Thymus (tissue), 11 donors: ENCODE data around the gene PLCL1. TPM values are rescaled to one million over a fixed set of nuclear protein-coding genes. Genes with fewer than 3 reads are reported as not detected.

Source experiments
- DNase-seq, 9 donors: peaks; one replicate each; pipeline ENCODE4 v3.0.0-alpha.2; 2013; ENCODE audit warnings: low spot score in 9 of 9, low read depth in 6 of 9, missing footprints in 1 of 9
- H3K27ac ChIP-seq, 2 donors: one replicate each; pipeline ENCODE4 v1.5.1; 2013; ENCODE audit warnings: control low read depth in 1 of 2, low read depth in 1 of 2, low read length in 1 of 2, mild to moderate bottlenecking in 1 of 2, moderate library complexity in 1 of 2
- H3K27me3 ChIP-seq, 2 donors: one replicate each; pipeline ENCODE4 v1.5.1; 2013; ENCODE audit warnings: low read length in 1 of 2; ENCODE audit not compliant: control insufficient read depth in 2 of 2, insufficient read depth in 1 of 2
- H3K36me3 ChIP-seq, 2 donors: one replicate each; pipeline ENCODE4 v1.5.1; 2013; ENCODE audit warnings: low read length in 1 of 2, mild to moderate bottlenecking in 1 of 2, moderate library complexity in 1 of 2; ENCODE audit not compliant: control insufficient read depth in 2 of 2, insufficient read depth in 2 of 2
- H3K4me1 ChIP-seq, 2 donors: one replicate each; pipeline ENCODE4 v1.5.1; 2013; ENCODE audit warnings: low read length in 2 of 2; ENCODE audit not compliant: control insufficient read depth in 2 of 2, insufficient read depth in 2 of 2
- H3K4me3 ChIP-seq, 2 donors: one replicate each; pipeline ENCODE4 v1.5.1; 2013; ENCODE audit warnings: low read length in 2 of 2, control low read depth in 1 of 2, mild to moderate bottlenecking in 1 of 2
- H3K9me3 ChIP-seq, 2 donors: one replicate each; pipeline ENCODE4 v1.5.1; 2013; ENCODE audit warnings: low read length in 1 of 2, mild to moderate bottlenecking in 1 of 2; ENCODE audit not compliant: control insufficient read depth in 2 of 2, insufficient read depth in 1 of 2
- WGBS: extraction: QIAGEN DNeasy Blood & Tissue Kit; methylation state at CpG from one replicate; pipeline ENCODE4 v1.1.7; 2013; 5-methylcytosine and 5-hydroxymethylcytosine counted together
- polyA plus RNA-seq: library from polyadenylated mRNA; stranded (reverse); fragments of 200-250 nt; gene quantifications from one replicate; pipeline ENCODE4 v1.2.3, GENCODE V29; 2013
- total RNA-seq: library from RNA; stranded (reverse); fragments of 120-200 nt; gene quantifications from one replicate; pipeline ENCODE4 v1.2.4, GENCODE V29; 2013
- donor health status: healthy.

Gene PLCL1
- total and polyA plus RNA-seq, 2 donors, result 7.8 to 16.5 TPM

DNA sequence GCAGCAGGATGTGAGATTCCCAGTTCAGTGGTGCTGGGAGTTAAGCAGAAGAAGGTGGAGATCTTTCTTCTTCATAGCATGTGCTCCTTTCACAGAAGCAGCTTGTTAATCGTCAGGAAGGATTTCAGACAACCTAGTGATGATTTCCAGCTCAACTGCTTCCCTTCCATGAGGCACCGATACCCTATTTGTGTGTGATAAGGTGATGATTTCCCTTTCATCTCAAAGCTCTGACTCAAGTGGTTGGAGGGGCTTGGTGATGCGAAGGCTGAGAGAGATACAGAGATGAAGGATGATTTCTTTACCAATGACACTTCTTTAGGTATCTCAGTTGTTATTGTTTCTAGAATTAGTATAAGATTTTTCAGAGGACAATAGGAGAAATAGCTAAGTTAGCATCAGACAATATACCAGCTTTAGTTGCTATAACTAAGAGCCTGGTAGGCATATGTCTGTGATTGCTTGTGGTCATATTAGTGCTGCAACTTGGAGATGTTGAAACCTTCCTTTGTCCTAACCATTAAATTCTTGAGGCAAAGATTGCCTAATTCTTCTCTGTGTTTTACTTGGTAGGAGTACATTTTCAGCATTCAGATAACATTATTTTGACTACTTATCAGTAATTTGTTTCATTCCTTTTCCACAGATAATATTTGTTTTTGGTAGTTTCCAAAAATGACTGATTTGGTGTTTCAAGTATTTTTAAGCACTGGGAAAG, 111.3 kb downstream of the PLCL1 start:
- 81% methylated on average over 3 of the region's 3 CpGs for WGBS
- no peak for DNase-seq
- H3K9me3 ChIP-seq, result no peaks in the 10 kb centered on the region
- H3K36me3 ChIP-seq, result peaks cover 0 to 4% of the 10 kb centered on the region in 2 donors
- H3K27ac ChIP-seq, result no peak overlapping the region
- no peak overlapping the region for H3K4me3 ChIP-seq
- no peaks in the 10 kb centered on the region for H3K27me3 ChIP-seq
- peaks cover 0 to 4% of the 10 kb centered on the region in 2 donors for H3K4me1 ChIP-seq

DNA sequence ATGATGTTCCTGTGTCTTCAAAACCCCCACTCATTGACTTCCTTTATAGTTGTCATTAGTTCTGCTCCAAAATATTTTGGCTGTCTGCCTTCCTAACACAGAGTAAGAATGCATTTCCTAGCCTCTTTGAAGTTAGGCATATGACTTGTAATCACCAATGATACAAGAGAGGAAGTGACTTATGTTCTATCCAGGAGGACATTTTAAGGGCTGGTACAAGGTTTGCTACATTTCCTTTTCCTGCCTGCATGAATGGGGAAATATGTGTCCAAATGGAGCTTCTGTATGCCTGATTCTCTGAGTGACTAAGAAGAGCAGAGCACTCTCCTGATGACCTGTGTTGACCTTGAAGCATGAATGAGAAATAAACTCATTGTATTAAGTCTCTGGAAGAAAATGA, 115.1 kb downstream of the PLCL1 start:
- no peak for DNase-seq
- Histone ChIP-seq H3K4me3 (no peak overlapping the region), H3K9me3 (no peaks in the 10 kb centered on the region), H3K27me3 (no peaks in the 10 kb centered on the region), H3K27ac (no peak overlapping the region), H3K4me1 (peaks cover 0 to 4% of the 10 kb centered on the region in 2 donors), H3K36me3 (peaks cover 0 to 2% of the 10 kb centered on the region in 2 donors)

DNA sequence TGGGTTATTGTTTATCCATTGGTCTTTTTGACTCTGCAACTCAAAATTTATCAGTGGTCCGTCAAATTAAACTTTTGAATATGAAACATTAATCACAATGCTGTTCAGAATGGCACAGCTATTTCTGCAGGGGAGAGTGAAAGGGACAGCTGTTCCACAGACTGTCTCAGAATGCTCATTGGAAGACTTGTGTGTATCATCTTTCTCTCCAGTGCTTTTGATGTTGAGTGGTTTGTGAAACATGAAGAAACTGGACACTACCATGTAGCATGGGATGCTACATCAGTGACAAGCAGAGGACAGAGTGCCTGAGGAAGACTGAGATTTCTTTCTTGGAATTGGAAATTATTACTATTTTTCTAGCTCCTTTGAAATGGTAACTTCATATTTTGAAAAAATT, 115.7 kb downstream of the PLCL1 start:
- Histone ChIP-seq H3K9me3 (no peaks in the 10 kb centered on the region), H3K4me3 (no peak overlapping the region), H3K27me3 (no peaks in the 10 kb centered on the region), H3K4me1 (peaks cover 0 to 4% of the 10 kb centered on the region in 2 donors), H3K27ac (no peak overlapping the region), H3K36me3 (no peaks in the 10 kb centered on the region)
- DNase-seq, result no peak
- 92% methylated on average over 1 of the region's 1 CpG for WGBS

DNA sequence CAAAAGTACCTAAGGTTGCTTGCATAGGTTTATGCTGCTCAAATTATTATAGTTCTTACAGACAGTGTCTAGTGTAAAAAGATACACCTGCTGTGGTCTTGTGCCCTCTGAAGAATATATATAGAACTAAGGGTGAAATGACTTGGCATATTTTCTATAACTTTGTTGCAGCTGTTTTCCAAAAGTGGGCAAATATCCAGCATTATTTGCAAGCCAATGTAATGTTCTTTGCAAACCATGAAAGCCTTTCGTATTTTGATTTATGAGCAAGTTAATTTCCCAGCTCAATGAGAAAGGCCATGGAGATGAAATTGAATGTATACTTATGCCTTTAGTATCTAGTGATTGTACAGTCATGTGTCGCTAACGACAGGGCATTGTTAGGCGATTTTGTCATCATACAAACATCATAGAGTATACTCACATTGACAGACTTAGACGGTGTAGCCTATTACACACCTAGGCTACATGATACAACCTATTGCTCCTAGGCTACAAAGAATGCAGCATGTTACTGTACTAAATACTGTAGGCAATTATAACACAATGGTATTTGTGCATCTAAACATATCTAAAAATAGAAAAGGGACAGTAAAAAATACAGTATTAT, 116.3 kb downstream of the PLCL1 start:
- no peaks in the 10 kb centered on the region for H3K9me3 ChIP-seq
- no peak overlapping the region for H3K27ac ChIP-seq
- no peak overlapping the region for H3K4me3 ChIP-seq
- H3K27me3 ChIP-seq, result no peaks in the 10 kb centered on the region
- DNase-seq, result no peak
- H3K4me1 ChIP-seq, result peaks cover 0 to under 1% of the 10 kb centered on the region in 2 donors
- no peaks in the 10 kb centered on the region for H3K36me3 ChIP-seq
- 96% methylated on average over 5 of the region's 5 CpGs for WGBS

DNA sequence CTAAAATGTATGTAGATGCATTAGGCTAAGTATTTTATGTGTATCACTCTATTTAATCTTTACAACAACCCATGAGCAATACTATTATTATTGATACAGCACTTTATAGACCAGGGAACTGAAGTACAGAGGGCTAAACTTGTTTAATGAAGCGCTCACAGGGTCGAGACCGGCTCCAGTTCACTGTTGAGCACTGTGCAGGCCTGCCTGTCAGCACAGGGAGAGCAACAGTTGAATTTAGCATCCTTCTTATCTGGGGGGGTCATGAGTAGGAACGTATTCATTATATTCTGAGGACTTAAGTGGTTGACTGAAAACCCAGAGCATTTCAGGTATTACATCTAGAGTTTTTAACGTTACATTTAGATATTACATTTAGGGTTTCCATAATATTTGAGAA, 120.1 kb downstream of the PLCL1 start:
- no peak for DNase-seq
- Histone ChIP-seq H3K36me3 (peaks cover 0 to 3% of the 10 kb centered on the region in 2 donors), H3K4me1 (peaks cover 0 to 2% of the 10 kb centered on the region in 2 donors), H3K27ac (no peak overlapping the region), H3K4me3 (no peak overlapping the region), H3K9me3 (no peaks in the 10 kb centered on the region), H3K27me3 (no peaks in the 10 kb centered on the region)
- 97% methylated on average over 5 of the region's 5 CpGs for WGBS

DNA sequence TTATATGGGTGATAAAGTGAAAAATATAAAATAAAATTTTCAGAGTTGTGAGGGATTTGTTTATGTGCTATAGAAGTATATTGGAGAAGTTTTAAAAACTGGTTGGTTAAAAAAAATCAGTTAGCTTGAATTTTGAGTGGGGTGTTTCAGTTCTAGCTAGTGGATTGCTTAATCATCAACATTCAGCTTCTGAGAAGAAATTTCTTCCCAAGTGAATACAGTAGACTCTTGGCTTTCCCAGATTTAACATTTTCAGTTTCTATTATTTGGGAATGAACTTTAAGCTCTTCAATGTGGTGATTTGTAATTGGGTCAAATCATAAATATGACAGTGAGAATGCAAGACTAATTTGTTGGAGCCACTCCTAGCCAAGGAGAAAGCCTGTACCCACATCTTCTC, 120.8 kb downstream of the PLCL1 start:
- no peak for DNase-seq
- no peak overlapping the region for H3K27ac ChIP-seq
- no peak overlapping the region for H3K4me3 ChIP-seq
- H3K36me3 ChIP-seq, result peaks cover 0 to 3% of the 10 kb centered on the region in 2 donors
- H3K4me1 ChIP-seq, result peaks cover 0 to 2% of the 10 kb centered on the region in 2 donors
- no peaks in the 10 kb centered on the region for H3K27me3 ChIP-seq
- H3K9me3 ChIP-seq, result no peaks in the 10 kb centered on the region

DNA sequence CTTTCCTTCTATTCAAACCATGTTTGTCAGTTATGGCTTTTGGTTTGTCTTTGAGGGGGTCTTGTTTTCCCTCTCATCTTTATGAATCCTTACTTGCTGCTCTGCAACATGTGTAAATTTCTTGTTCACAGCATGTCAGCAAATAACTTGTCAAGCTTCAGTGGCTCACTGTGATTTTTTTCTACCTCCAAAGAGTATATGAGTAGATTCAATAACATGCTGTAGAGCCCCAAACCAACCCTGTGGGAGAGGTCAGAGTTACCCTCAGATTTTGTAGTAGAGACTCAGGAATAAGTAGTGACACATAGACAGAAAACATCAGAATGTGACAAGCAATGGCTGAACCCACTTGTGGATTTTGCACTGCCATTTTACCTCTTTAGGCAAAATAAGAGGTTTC, 121.6 kb downstream of the PLCL1 start:
- Histone ChIP-seq H3K9me3 (no peaks in the 10 kb centered on the region), H3K4me1 (peaks cover 0 to 2% of the 10 kb centered on the region in 2 donors)
- no peak for DNase-seq

DNA sequence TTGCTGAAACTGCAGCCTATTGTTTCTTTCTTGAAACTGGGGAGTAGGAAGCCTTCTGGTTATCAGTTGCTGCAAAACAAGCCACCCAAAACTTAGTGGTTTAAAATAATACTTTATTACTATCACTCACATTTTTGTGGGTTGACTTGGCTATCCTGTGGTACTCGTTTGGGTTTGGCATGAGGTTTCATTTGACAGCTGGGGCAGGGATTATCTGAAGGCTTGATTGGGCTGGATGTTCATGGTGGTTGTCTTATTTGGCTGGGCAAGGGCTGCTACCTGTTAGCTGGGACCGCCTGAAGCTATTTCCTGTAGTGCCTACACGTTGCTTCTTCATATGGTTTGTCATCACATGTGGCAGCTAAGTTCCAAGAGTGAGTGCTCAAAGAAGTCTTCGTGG, 122.3 kb downstream of the PLCL1 start:
- Histone ChIP-seq H3K27me3 (no peaks in the 10 kb centered on the region), H3K4me1 (peaks cover 0 to 2% of the 10 kb centered on the region in 2 donors), H3K9me3 (no peaks in the 10 kb centered on the region), H3K27ac (no peak overlapping the region), H3K36me3 (peaks cover 0 to 3% of the 10 kb centered on the region in 2 donors), H3K4me3 (no peak overlapping the region)
- WGBS, result 78% methylated on average over 4 of the region's 4 CpGs
- DNase-seq, result no peak

More for the DNA sequence above, 121.6 kb downstream of the PLCL1 start:
- Histone ChIP-seq H3K4me3 (no peak overlapping the region), H3K27ac (no peak overlapping the region), H3K36me3 (peaks cover 0 to 3% of the 10 kb centered on the region in 2 donors), H3K27me3 (no peaks in the 10 kb centered on the region)

DNA sequence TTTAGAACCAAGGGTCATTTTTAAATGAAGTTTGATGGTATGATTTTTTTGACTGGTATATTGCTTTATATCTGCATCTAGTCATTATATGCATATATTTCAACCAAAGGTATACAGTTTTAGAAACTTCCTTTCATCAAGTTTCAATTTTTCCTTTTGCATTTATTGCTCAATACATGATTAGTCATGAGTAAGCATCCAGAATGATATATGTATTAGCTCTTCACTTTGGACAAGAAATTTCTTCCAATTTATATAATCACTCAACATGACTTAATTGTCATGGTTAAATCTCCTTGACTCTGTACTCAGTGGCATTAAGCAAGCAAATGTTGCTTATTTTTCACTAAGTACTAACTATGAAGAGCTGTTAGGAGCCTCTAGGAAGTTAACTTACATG, 123.6 kb downstream of the PLCL1 start:
- Histone ChIP-seq H3K9me3 (no peaks in the 10 kb centered on the region), H3K4me1 (peaks cover 0 to 2% of the 10 kb centered on the region in 2 donors), H3K27me3 (no peaks in the 10 kb centered on the region), H3K27ac (no peak overlapping the region), H3K36me3 (peaks cover 0 to 3% of the 10 kb centered on the region in 2 donors), H3K4me3 (no peak overlapping the region)
- no peak for DNase-seq
